Natural killer cell (primary cell): ENCODE results near the gene NAPA. TPM values are rescaled to one million over a fixed set of nuclear protein-coding genes. Genes with fewer than 3 reads are reported as not detected.

Experiments
- ATAC-seq, 3 donors: fragments of 150-1000 bp in 2 of 3; fragments of 200-7000 bp in 1 of 3; cut with Tn5 transposase; 1 replicate in 1 of 3; 2 replicates in 2 of 3; pipeline ENCODE4 v1.10.0; 2021; ENCODE audit warnings: mild to moderate bottlenecking in 2 of 3, moderate library complexity in 2 of 3
- DNase-seq, 2 donors: peaks; one replicate each; pipeline versions ENCODE4 v3.0.0 to v3.0.0-alpha.2; 2013 to 2021; ENCODE audit warnings: mixed read lengths in 1 of 2
- H3K27ac ChIP-seq: one replicate; pipeline ENCODE4 v1.5.1; 2013; ENCODE audit warnings: mild to moderate bottlenecking, low read length
- H3K27me3 ChIP-seq: one replicate; pipeline ENCODE4 v1.6.1; 2013; ENCODE audit warnings: low read length; ENCODE audit not compliant: control insufficient read depth, insufficient read depth
- H3K36me3 ChIP-seq: one replicate; pipeline ENCODE4 v1.6.1; 2013; ENCODE audit warnings: low read length; ENCODE audit not compliant: control insufficient read depth, insufficient read depth
- H3K4me1 ChIP-seq: one replicate; pipeline ENCODE4 v1.6.1; 2013; ENCODE audit warnings: low read length; ENCODE audit not compliant: control insufficient read depth, insufficient read depth
- H3K4me3 ChIP-seq: one replicate; pipeline ENCODE4 v1.5.1; 2013; ENCODE audit warnings: low read length
- H3K9me3 ChIP-seq: one replicate; pipeline ENCODE4 v1.6.1; 2013; ENCODE audit warnings: low read length; ENCODE audit not compliant: control insufficient read depth, insufficient read depth
- H3K27ac Mint-ChIP-seq, 2 donors: one replicate each; pipeline ENCODE4 v1.8.0; 2022; ENCODE audit warnings: mild to moderate bottlenecking in 2 of 2, mixed read lengths in 2 of 2, moderate library complexity in 1 of 2
- H3K27me3 Mint-ChIP-seq, 2 donors: one replicate each; pipeline ENCODE4 v1.8.0; 2022; ENCODE audit warnings: low read depth in 2 of 2, mixed read lengths in 2 of 2
- H3K36me3 Mint-ChIP-seq: one replicate; pipeline ENCODE4 v1.8.0; 2022; ENCODE audit warnings: mixed read lengths
- H3K4me1 Mint-ChIP-seq, 2 donors: one replicate each; pipeline ENCODE4 v1.8.0; 2022; ENCODE audit warnings: mixed read lengths in 2 of 2
- H3K4me3 Mint-ChIP-seq: one replicate; pipeline ENCODE4 v1.8.0; 2022; ENCODE audit warnings: mild to moderate bottlenecking, moderate library complexity, mixed read lengths
- H3K9me3 Mint-ChIP-seq, 2 donors: one replicate each; pipeline ENCODE4 v1.8.0; 2022; ENCODE audit warnings: mixed read lengths in 2 of 2
- WGBS: methylation state at CpG from one replicate; pipeline ENCODE4 v1.1.7; 2013; ENCODE audit warnings: missing lambda C conversion rate; ENCODE audit not compliant: insufficient coverage; 5-methylcytosine and 5-hydroxymethylcytosine counted together
- intact Hi-C: fragments of 100-400 bp; cut with micrococcal nuclease; formaldehyde crosslinking; loops from one replicate; pipeline ENCODE4 v1.14.2; 2022
- total RNA-seq, 4 donors: library from RNA; stranded (reverse); fragments of 120-200 nt in 1 of 4; gene quantifications; one replicate each; pipeline versions ENCODE4 v1.2.3 to v1.2.4, GENCODE V29; 2013 to 2022
- TF ChIP-seq, protein P1 (sequence below): fragments of 200-600 bp; IDR thresholded peaks from one replicate; pipeline ENCODE4 v1.8.0; 2022; ENCODE audit warnings: antibody characterized with exemption

NAPA gene
- total RNA-seq, 3 donors from 2014 or later (not counting 1 experiment from before 2014, with no cell fraction given): 192 to 215 (median 192) TPM

DNA sequence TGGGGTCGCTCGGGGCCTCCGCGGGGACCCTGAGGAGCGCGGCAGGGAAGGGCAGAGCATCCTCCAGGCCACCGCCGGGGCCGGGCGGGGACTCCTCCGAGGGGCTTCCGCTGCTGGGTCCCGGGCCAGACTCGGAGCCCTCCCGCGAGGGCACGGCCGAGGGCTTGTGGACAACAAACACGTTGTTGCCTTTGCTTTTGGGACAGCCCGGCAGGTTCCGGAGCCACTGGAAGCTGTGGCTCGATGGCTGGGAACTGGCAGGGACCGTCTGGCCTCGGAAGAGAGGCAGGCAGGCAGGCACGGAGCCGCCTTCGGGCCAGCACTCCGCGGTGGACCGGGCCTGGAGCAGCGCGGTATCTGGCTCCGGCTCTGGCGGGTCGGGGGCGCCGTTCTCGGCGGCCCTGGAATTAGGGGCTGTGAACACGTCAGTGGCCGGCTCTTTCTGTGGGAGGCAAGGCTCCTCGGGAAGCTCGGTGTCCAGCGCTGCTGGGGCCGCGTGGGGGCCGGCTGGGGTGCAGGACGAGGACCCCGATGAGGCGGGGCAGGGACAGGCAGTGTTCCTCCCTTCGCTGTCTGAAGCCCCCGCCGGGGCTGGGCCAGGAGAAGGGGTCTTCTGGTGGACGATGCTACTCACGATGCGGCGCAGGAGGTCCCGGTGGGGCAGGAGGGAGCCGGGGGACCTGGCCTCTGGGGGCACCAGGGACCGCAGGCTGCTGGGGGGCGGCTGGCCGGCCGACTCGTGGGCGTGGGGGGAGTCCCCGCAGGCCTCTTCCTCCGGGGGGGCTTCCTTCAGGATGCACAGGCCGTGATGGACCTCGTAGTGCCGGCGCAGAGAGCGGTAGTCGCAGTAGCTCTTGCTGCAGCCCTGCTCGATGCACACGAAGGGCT is 30.4 kb upstream of the NAPA start:
- no peak overlapping the region for H3K4me3 ChIP-seq
- H3K36me3 Mint-ChIP-seq: no peaks in the 10 kb centered on the region

DNA sequence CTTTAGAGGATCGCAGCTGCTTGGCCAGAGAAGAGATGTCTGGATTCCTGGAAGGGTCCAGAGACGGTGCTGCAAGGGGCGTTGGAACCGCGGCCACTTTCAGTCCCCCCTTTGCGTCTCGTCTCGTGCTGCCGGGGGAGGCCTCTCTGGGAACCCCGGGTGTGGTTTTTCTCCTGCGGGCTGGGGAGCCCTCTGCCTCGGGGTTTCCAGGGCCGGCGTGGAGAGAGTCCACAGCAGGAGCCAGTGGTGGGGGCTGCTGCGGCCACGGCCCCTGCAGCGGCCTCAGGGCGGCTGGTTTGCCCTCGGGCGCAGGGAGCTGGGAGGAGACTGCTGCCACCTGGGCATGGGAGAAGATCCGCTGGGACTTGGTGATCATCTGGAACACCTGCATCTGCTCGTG is 29.6 kb upstream of the NAPA start:
- H3K9me3 Mint-ChIP-seq: no peaks in the 10 kb centered on the region
- TF ChIP-seq, protein P1, sequence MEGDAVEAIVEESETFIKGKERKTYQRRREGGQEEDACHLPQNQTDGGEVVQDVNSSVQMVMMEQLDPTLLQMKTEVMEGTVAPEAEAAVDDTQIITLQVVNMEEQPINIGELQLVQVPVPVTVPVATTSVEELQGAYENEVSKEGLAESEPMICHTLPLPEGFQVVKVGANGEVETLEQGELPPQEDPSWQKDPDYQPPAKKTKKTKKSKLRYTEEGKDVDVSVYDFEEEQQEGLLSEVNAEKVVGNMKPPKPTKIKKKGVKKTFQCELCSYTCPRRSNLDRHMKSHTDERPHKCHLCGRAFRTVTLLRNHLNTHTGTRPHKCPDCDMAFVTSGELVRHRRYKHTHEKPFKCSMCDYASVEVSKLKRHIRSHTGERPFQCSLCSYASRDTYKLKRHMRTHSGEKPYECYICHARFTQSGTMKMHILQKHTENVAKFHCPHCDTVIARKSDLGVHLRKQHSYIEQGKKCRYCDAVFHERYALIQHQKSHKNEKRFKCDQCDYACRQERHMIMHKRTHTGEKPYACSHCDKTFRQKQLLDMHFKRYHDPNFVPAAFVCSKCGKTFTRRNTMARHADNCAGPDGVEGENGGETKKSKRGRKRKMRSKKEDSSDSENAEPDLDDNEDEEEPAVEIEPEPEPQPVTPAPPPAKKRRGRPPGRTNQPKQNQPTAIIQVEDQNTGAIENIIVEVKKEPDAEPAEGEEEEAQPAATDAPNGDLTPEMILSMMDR: no peak
- 88% methylated on average over 22 of the region's 22 CpGs for WGBS
- no peaks in the 10 kb centered on the region for H3K36me3 Mint-ChIP-seq
- ATAC-seq (no peak), DNase-seq (no peak)
- peaks cover 50% of the 10 kb centered on the region for H3K4me1 ChIP-seq
- H3K4me3 ChIP-seq: no peak overlapping the region
- no peaks in the 10 kb centered on the region for H3K9me3 ChIP-seq
- H3K27ac Mint-ChIP-seq: peak overlapping the region in 1 of 2 donors; percentile 40
- intact Hi-C loops: loop anchor here (10.0 kb wide), 1 partner anchor 150 kb away; no protein-coding TSS in a partner anchor
- H3K4me3 Mint-ChIP-seq: peak overlapping the region; percentile 25
- H3K27ac ChIP-seq: no peak overlapping the region
- H3K27me3 ChIP-seq: peaks cover 13% of the 10 kb centered on the region
- peaks cover 0 to 5% of the 10 kb centered on the region in 2 donors for H3K27me3 Mint-ChIP-seq
- H3K36me3 ChIP-seq: no peaks in the 10 kb centered on the region
- peaks cover 28 to 29% of the 10 kb centered on the region in 2 donors for H3K4me1 Mint-ChIP-seq

More for the DNA sequence above, 30.4 kb upstream of the NAPA start:
- TF ChIP-seq, protein P1: no peak
- H3K36me3 ChIP-seq: no peaks in the 10 kb centered on the region
- peaks cover 13% of the 10 kb centered on the region for H3K27me3 ChIP-seq
- H3K4me1 ChIP-seq: peaks cover 42% of the 10 kb centered on the region
- H3K27ac ChIP-seq: no peak overlapping the region
- ATAC-seq: no peak
- Mint-ChIP-seq H3K4me1 (peaks cover 19 to 21% of the 10 kb centered on the region in 2 donors), H3K9me3 (no peaks in the 10 kb centered on the region), H3K27me3 (peaks cover 0 to 5% of the 10 kb centered on the region in 2 donors), H3K4me3 (no peak overlapping the region), H3K27ac (peak overlapping the region in 1 of 2 donors; percentile 40)
- WGBS: 26% methylated on average over 75 of the region's 75 CpGs
- no peaks in the 10 kb centered on the region for H3K9me3 ChIP-seq
- DNase-seq: peak in 1 of 2 donors; percentile 32
- intact Hi-C loops: loop anchor here (10.0 kb wide), 1 partner anchor 149 kb away; no protein-coding TSS in a partner anchor

GRCh38 chr19:47544075-47544474 is 29.2 kb upstream of the NAPA start:
- H3K36me3 Mint-ChIP-seq: no peaks in the 10 kb centered on the region
- peaks cover 30 to 31% of the 10 kb centered on the region in 2 donors for H3K4me1 Mint-ChIP-seq
- no peak overlapping the region for H3K27ac Mint-ChIP-seq
- Histone ChIP-seq H3K4me3 (no peak overlapping the region), H3K4me1 (peaks cover 54% of the 10 kb centered on the region), H3K9me3 (no peaks in the 10 kb centered on the region), H3K36me3 (no peaks in the 10 kb centered on the region), H3K27me3 (peaks cover 13% of the 10 kb centered on the region), H3K27ac (no peak overlapping the region)
- H3K9me3 Mint-ChIP-seq: no peaks in the 10 kb centered on the region
- intact Hi-C loops: loop anchor here (10.0 kb wide), 1 partner anchor 151 kb away; no protein-coding TSS in a partner anchor
- WGBS: 96% methylated on average over 18 of the region's 18 CpGs
- ATAC-seq (no peak), DNase-seq (no peak)
- H3K27me3 Mint-ChIP-seq: peaks cover 0 to 5% of the 10 kb centered on the region in 2 donors
- TF ChIP-seq, protein P1: no peak
- peak overlapping the region; percentile 35 for H3K4me3 Mint-ChIP-seq
